Mesenchymal stem cell (in vitro differentiated cells and primary cell): ENCODE results near the gene STK11IP.
A peak's percentile ranks its signal among the peaks of the same experiment; 100 is the strongest.

ENCODE experiments used
- DNase-seq: peaks from one replicate; pipeline ENCODE4 v3.0.0-alpha.2; 2013
- H2AFZ ChIP-seq: one replicate; pipeline ENCODE4 v1.6.1; 2013; ENCODE audit warnings: low read depth, mild to moderate bottlenecking, control low read depth, inconsistent platforms, low read length, moderate library complexity
- H2AK5ac ChIP-seq: 2 replicates; pipeline ENCODE4 v1.6.1; 2013; ENCODE audit warnings: low read length, moderate library complexity, mild to moderate bottlenecking, inconsistent platforms; ENCODE audit not compliant: severe bottlenecking
- H2BK120ac ChIP-seq: one replicate; pipeline ENCODE4 v1.6.1; 2013; ENCODE audit warnings: low read depth, mild to moderate bottlenecking, inconsistent platforms, low read length, moderate library complexity
- H2BK12ac ChIP-seq, 2 experiments: one replicate each; pipeline ENCODE4 v1.6.1; 2013; ENCODE audit warnings: inconsistent platforms in 2 of 2, low read length in 2 of 2, mild to moderate bottlenecking in 2 of 2, moderate library complexity in 2 of 2, control low read depth in 1 of 2
- H2BK15ac ChIP-seq: one replicate; pipeline ENCODE4 v1.6.1; 2013; ENCODE audit warnings: mild to moderate bottlenecking, low read depth, inconsistent platforms; ENCODE audit not compliant: poor library complexity, severe bottlenecking
- H2BK5ac ChIP-seq: 2 replicates; pipeline ENCODE4 v1.6.1; 2013; ENCODE audit warnings: low read depth, mild to moderate bottlenecking, low read length, control low read depth, inconsistent platforms; ENCODE audit not compliant: poor library complexity, severe bottlenecking
- H3K14ac ChIP-seq, 2 experiments: one replicate each; pipeline ENCODE4 v1.6.1; 2013; ENCODE audit warnings: inconsistent platforms in 2 of 2, low read length in 2 of 2, control low read depth in 1 of 2, mild to moderate bottlenecking in 1 of 2, moderate library complexity in 1 of 2
- H3K18ac ChIP-seq, 2 experiments: one replicate each; pipeline ENCODE4 v1.6.1; 2013; ENCODE audit warnings: inconsistent platforms in 2 of 2, low read length in 2 of 2, control low read depth in 1 of 2, low read depth in 1 of 2, mild to moderate bottlenecking in 1 of 2
- H3K23ac ChIP-seq, 2 experiments: one replicate each; pipeline ENCODE4 v1.6.1; 2013; ENCODE audit warnings: inconsistent platforms in 2 of 2, low read length in 2 of 2, mild to moderate bottlenecking in 2 of 2, moderate library complexity in 2 of 2, control low read depth in 1 of 2
- H3K27ac ChIP-seq: 2 replicates; pipeline ENCODE4 v1.5.1; 2013; ENCODE audit warnings: mild to moderate bottlenecking, moderate library complexity, low read length, control low read depth, inconsistent platforms; ENCODE audit not compliant: poor library complexity, severe bottlenecking
- H3K27me3 ChIP-seq, 2 experiments: 2 replicates each; pipeline versions ENCODE4 v1.6.1 to v1.7.0; 2013; ENCODE audit warnings: low read length in 2 of 2, mild to moderate bottlenecking in 2 of 2, moderate library complexity in 2 of 2, control low read depth in 1 of 2, inconsistent platforms in 1 of 2; ENCODE audit not compliant: control insufficient read depth in 1 of 2, insufficient read depth in 1 of 2
- H3K36me3 ChIP-seq, 2 experiments: 2 replicates each; pipeline versions ENCODE4 v1.6.1 to v1.7.0; 2013; ENCODE audit warnings: low read length in 2 of 2, control low read depth in 1 of 2, inconsistent platforms in 1 of 2, low read depth in 1 of 2, mild to moderate bottlenecking in 1 of 2; ENCODE audit not compliant: insufficient read depth in 2 of 2, control insufficient read depth in 1 of 2
- H3K4ac ChIP-seq, 2 experiments: one replicate each; pipeline ENCODE4 v1.6.1; 2013; ENCODE audit warnings: inconsistent platforms in 2 of 2, low read length in 2 of 2, mild to moderate bottlenecking in 2 of 2, moderate library complexity in 2 of 2, control low read depth in 1 of 2, low read depth in 1 of 2
- H3K4me1 ChIP-seq: 2 replicates; pipeline ENCODE4 v1.6.1; 2013; ENCODE audit warnings: low read depth, low read length, control low read depth; ENCODE audit not compliant: control insufficient read depth, insufficient read depth
- H3K4me2 ChIP-seq: 2 replicates; pipeline ENCODE4 v1.6.1; 2013; ENCODE audit warnings: low read length, mild to moderate bottlenecking, inconsistent platforms; ENCODE audit not compliant: poor library complexity, severe bottlenecking
- H3K4me3 ChIP-seq, 2 experiments: 2 replicates each; pipeline versions ENCODE4 v1.5.1 to v1.7.0; 2013; ENCODE audit warnings: low read length in 2 of 2, mild to moderate bottlenecking in 2 of 2, control low read depth in 1 of 2, low read depth in 1 of 2; ENCODE audit not compliant: insufficient read depth in 1 of 2
- H3K79me1 ChIP-seq: replicated peaks from 2 replicates; pipeline ENCODE4 v1.6.1; 2013; ENCODE audit warnings: mild to moderate bottlenecking, control low read depth, low read length, inconsistent platforms; ENCODE audit not compliant: poor library complexity, severe bottlenecking
- H3K9ac ChIP-seq: 2 replicates; pipeline ENCODE4 v1.7.0; 2013; ENCODE audit warnings: mild to moderate bottlenecking, low read length, moderate library complexity
- H3K9me3 ChIP-seq: 2 replicates; pipeline ENCODE4 v1.7.0; 2013; ENCODE audit warnings: mild to moderate bottlenecking, low read length; ENCODE audit not compliant: control insufficient read depth
- H4K8ac ChIP-seq: one replicate; pipeline ENCODE4 v1.6.1; 2013; ENCODE audit warnings: inconsistent platforms, mild to moderate bottlenecking, low read length, moderate library complexity
- H4K91ac ChIP-seq: one replicate; pipeline ENCODE4 v1.6.1; 2013; ENCODE audit warnings: mild to moderate bottlenecking, low read length, inconsistent platforms
- WGBS: methylation state at CpG from one replicate; pipeline ENCODE4 v1.1.7; 2013; ENCODE audit warnings: mixed read lengths; 5-methylcytosine and 5-hydroxymethylcytosine counted together

The STK11IP gene

DNA sequence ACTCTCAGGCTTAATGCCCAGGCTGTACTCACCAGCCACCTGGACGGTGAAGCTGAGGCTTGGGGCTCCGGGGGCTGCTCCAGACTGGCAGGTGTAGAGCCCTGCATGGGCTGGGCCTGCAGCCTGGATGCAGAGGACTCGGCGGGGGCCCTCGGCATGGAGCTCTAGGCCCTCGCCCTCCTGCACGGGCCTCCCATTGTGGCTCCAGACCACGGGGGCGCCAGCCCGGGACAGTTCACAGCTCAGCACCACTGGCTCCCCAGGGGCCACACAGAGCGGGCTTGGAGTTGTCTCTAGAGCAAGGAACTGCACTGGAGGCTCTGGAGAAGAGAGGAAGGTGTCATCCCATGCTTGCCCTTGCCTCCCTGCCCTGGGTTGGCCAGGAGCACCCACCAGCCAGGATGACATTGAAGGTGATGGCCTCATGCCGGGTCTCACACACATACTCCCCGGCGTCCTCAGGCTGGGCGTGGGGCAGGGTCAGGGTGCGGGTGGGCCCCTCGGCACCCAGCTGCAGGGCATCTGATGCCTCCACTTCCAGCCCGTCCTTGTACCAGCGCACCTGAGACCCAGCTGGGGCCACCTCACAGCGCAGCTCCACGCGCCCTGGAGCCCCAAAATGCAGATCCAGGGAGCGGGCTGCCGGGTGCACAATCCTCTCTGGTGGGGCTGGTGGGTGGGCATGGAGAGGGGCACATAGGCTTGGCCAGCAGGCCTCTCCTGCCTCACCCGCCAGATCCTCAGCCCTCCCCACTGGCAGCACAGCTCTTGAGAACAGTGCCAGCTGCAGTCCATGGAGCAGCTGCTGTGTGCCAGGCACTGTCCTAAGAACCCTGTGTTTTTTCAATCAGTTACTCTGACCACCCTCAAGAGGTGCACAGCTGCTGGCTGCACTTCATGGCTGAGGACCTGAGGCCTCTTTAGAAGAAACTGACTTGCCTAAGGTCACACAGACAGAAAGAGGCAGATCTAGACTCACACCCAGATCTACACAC, 39.6 kb upstream of the STK11IP start:
- no peak overlapping the region for H2BK120ac ChIP-seq
- H2AK5ac ChIP-seq: no peak overlapping the region
- H3K4me3 ChIP-seq: no peak overlapping the region
- H2BK15ac ChIP-seq: no peak overlapping the region
- H3K18ac ChIP-seq: no peak overlapping the region
- peaks cover 8 to 10% of the 10 kb centered on the region in 2 experiments for H3K36me3 ChIP-seq
- H2AFZ ChIP-seq: no peak overlapping the region
- H3K23ac ChIP-seq: no peak overlapping the region
- no peak overlapping the region for H3K27ac ChIP-seq
- DNase-seq: no peak
- no peak overlapping the region for H3K4me2 ChIP-seq
- H3K79me1 ChIP-seq: no peaks in the 10 kb centered on the region
- H3K4me1 ChIP-seq: peaks cover 24% of the 10 kb centered on the region
- H2BK12ac ChIP-seq: no peak overlapping the region
- H2BK5ac ChIP-seq: no peak overlapping the region
- H3K4ac ChIP-seq: no peak overlapping the region
- H4K8ac ChIP-seq: no peak overlapping the region
- H4K91ac ChIP-seq: no peak overlapping the region
- H3K9me3 ChIP-seq: no peaks in the 10 kb centered on the region
- H3K9ac ChIP-seq: no peak overlapping the region
- WGBS: 91% methylated on average over 25 of the region's 25 CpGs
- no peak overlapping the region for H3K14ac ChIP-seq
- H3K27me3 ChIP-seq: peaks cover 5 to 18% of the 10 kb centered on the region in 2 experiments

GRCh38 chr2:219559156-219559915, 38.3 kb upstream of the STK11IP start:
- Histone ChIP-seq H4K91ac (no peak overlapping the region), H3K14ac (no peak overlapping the region), H3K27ac (no peak overlapping the region), H2BK5ac (no peak overlapping the region), H2BK15ac (no peak overlapping the region), H3K4ac (no peak overlapping the region), H3K79me1 (no peaks in the 10 kb centered on the region), H4K8ac (no peak overlapping the region), H2BK120ac (no peak overlapping the region), H3K9ac (no peak overlapping the region), H2AFZ (no peak overlapping the region), H3K4me2 (no peak overlapping the region), H3K4me1 (peaks cover 24% of the 10 kb centered on the region), H2BK12ac (no peak overlapping the region), H3K36me3 (peaks cover 14 to 19% of the 10 kb centered on the region in 2 experiments), H2AK5ac (peak overlapping the region; percentile 7), H3K4me3 (no peak overlapping the region), H3K18ac (no peak overlapping the region), H3K27me3 (peaks cover 0 to 6% of the 10 kb centered on the region in 2 experiments), H3K9me3 (no peaks in the 10 kb centered on the region), H3K23ac (no peak overlapping the region)
- DNase-seq: no peak
- 90% methylated on average over 18 of the region's 20 CpGs for WGBS

- Histone ChIP-seq H4K8ac (no peak overlapping the region), H3K9ac (peak overlapping the region; percentile 8), H3K18ac (no peak overlapping the region), H4K91ac (no peak overlapping the region), H3K4me2 (no peak overlapping the region), H3K4me3 (no peak overlapping the region), H2AFZ (no peak overlapping the region), H3K27ac (no peak overlapping the region), H3K79me1 (no peaks in the 10 kb centered on the region), H3K9me3 (no peaks in the 10 kb centered on the region), H2BK5ac (no peak overlapping the region), H3K27me3 (peaks cover 0 to 6% of the 10 kb centered on the region in 2 experiments), H2BK15ac (no peak overlapping the region), H2AK5ac (no peak overlapping the region), H2BK120ac (no peak overlapping the region), H3K4me1 (peaks cover 24% of the 10 kb centered on the region), H3K4ac (no peak overlapping the region), H2BK12ac (no peak overlapping the region), H3K23ac (no peak overlapping the region), H3K36me3 (peaks cover 14 to 26% of the 10 kb centered on the region in 2 experiments), H3K14ac (no peak overlapping the region)
- 70% methylated on average over 5 of the region's 8 CpGs for WGBS
- no peak for DNase-seq
Measured at GRCh38 chr2:219560037-219560892, 37.4 kb upstream of the STK11IP start.
